DMS79 treated with DMSO at 0.1 percent for 48 hours (cell line): ENCODE data around the gene KRT6A.
"Not testable (repeated sequence)": the region's sequence is repeated elsewhere in the genome, so short reads cannot be mapped to it uniquely, and the experiment has no call there.

Source experiments
- DNase-seq: peaks from one replicate; lab custom pipeline; 2025; lab: John Stamatoyannopoulos, UW

KRT6A gene

DNA sequence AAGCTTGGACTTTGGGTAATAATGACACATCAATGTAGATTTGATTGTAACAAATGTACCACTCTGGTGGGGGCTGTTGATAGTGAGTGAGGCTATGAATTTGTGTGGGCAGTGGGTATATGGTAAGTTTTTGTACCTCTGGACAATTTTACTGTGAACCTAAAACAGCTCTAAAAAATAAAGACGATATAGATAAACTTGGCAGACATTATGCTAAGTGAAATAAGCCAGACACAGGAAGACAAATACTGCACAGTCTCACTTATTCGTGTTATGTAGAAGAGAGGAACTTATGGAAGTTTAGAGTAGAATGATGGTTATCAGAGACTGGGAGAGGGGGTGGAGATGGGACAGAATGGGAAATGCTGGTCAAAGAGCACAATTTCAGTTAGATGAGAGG lies 28.2 kb downstream of the KRT6A start:
- no peak for DNase-seq

DNA sequence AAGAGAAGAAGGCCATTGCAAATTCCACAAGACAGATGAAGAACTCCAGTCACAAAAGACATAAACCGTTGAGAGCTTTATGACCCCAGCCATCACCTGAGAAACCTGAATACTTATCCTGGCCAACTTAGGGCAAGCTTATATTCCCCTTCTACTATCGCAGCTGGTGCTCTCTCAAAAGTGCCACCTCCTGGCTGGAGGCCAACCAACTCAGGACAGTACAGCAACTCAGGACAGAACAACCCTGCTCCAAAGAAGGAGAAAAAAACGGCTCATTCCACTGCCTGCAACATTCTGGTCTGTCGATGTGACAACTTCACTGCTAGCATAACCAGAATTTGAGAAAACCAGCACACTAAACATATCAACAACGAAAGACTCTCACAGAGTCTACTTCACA lies 31.4 kb downstream of the KRT6A start:
- DNase-seq: no peak

DNA sequence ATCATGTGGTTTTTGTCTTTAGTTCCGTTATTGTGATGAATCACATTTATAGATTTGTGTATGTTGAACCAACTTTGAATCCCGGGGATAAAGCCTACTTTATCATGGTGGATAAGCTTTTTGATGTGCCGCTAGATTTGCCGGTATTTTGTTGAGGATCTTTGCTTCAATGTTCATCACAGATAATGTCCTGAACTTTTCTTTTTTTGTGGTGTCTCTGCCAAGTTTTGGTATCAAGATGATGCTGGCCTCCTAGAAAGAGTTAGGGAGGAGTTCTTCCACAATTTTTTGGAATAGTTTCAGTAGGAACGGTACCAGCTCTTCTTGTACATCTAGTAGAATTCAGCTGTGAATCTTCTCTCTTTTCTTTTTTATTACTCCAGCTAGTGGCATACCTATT lies 34.2 kb downstream of the KRT6A start:
- no peak for DNase-seq

DNA sequence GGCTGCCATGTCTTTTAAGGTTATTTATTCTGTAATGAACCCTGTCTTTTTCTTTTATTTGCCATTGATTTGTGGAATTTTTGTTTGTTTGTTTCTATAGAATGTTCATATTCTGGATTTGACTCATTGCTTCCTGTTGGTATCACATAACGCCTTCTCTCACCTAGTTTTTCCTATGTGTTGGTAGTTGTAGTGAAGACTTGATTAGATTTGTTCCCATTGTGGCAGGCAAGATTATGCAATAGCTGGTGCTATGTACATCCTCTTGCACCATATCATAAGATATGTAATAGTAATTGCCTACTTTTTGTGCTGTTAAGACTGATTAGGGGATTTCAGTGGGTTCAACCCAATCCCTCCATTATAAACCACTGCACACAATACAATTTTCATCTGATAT lies 37.2 kb downstream of the KRT6A start:
- no peak for DNase-seq

DNA sequence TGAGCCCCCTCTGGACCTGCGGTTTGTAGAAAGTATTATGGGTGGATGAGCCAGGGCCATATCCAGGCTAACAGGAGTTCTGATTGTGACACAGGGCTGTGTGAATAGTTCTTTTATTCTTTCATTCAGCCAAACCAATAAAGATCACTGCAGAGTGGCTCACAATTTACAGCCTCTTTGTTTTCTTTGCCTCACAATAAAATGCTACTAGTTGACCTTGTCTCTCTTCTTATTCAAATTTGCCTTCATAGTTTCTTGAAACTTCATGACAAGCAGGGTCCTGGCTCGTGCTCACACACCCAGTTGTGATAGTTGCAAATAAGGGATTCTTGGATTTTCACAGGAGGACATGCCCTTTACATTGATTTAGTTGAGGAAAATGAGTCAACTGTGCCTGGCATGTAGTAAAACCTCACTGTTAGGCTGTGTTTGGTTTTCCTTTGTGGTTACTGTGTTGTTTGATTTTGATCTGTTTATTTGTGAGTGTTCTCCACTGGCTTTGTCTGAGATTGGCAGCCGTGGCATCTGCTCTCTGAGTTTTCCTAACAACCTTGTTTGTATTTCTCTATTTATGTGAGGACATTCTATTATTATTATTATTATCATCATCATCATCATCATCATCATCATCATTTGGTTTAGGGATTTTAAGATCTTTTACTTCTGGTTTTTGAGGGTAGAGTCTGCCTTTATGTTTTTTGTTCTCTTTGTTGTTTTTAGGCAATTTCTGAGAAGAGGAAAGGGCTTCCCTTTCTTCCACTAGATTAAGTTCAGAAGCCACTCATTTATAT lies 38.5 kb downstream of the KRT6A start:
- no peak for DNase-seq

DNA sequence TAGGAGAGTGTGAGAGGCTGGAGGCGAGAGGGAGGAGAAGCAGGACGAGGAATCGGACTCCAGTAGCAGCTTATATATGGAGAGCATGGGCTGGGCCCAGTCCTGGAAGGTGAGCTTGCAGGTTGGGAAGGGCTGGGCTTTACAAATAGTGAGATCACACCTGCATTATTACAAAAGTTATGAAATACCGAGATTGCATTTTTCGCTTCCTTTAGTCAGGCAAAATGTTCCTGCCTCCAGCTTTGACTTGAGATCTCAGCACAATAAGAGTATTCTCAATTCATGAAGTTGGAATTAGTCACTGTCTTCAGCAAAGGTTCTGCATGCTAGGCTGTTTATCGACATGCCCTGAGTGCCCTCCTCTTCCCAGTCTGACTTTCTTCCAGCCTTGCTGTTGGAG lies 41.0 kb downstream of the KRT6A start, which contains the start of gene KRT6B:
KRT6B (minus strand) TSS at position 46 of the 400 bp plus-strand sequence. CDS start 68 bp downstream, outside the sequence.
- DNase-seq: no peak

DNA sequence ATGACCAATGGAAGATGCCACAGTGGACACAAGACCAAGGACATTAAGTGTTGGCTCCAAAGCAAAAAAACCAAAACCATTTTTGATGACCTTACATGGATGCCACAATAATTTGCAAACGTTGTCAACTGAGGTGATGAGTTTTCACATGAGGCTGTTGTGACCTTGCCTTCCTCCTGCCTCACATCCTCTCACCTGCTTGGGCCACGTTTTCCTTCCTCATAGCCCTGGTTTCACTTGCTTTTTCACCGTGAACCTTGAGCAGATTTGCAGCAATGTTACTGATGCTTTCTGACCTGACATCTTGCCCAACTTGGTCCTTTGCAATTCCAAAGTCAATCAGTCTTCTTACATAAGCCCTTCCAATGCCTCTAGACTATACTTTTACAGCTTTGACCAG lies 44.8 kb downstream of the KRT6A start:
- DNase-seq: no peak

DNA sequence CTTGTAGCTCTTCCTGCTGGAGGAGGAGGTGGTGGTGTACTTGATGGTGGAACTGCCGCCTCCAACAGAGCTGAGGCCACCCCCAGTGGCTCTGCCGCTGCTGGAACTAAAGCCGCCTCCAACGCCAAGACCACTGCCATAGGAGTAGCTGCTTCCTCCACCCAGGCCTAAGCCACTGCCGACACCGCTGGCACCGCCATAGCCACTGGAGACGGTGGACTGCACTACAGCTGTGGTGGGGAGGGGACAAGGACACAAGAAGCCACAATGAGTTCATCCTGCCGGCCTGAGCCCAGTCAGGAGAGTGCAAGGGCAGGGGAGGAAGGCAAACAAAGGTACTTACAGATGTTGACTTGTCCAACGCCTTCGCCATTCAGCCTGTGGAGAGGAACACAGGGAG lies 45.9 kb downstream of the KRT6A start:
- not testable (repeated sequence) for DNase-seq

DNA sequence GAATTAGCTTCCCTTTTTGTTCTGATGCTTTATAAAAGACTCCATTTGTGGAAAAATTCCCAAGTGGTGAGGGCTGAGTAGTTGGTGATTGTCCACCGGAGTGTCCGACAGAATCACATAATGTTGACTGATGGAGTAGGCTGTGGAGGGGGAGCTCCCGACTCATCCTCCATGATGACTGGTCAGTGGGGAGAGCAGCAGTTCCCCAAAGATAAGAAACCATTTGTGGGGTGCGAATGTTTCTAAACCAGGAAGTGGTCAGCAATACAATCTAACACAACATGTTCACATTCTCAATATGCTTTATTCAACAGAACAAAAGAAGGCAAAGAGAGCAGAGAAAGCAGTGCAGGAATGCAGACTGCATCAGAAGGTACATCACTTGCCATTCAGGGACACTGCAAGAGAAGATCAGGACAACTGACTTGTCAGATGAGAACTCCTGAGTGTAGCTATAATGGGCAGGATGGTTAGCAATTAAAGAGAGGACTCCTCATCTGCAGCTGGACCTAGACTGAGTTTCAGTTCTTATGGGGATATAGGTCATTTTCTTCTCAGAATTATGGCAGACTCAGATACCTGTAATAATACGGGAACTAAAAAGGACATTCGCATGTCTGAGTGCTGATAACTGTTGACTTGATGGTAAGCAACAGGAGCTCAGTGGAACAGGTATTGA lies 46.6 kb downstream of the KRT6A start:
- DNase-seq: no peak

DNA sequence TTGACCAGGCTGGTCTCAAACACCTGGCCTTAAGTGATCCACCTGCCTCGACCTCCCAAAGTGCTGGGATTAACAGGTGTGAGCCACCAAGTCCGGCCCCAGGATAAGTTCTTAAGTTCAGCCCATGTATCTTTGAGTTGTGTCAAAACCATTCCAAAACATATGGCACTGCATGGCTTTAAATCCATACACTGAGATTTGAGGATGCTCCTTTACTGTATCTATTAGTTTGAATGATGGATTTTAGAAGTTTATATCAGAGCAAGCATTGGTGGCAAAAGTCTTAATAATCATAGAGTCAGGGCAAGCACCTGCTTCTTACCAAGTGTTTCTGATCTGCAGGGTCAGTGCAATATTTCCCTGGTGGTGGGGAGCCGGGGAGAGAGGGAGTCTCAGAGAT lies 47.2 kb downstream of the KRT6A start:
- no peak for DNase-seq

DNA sequence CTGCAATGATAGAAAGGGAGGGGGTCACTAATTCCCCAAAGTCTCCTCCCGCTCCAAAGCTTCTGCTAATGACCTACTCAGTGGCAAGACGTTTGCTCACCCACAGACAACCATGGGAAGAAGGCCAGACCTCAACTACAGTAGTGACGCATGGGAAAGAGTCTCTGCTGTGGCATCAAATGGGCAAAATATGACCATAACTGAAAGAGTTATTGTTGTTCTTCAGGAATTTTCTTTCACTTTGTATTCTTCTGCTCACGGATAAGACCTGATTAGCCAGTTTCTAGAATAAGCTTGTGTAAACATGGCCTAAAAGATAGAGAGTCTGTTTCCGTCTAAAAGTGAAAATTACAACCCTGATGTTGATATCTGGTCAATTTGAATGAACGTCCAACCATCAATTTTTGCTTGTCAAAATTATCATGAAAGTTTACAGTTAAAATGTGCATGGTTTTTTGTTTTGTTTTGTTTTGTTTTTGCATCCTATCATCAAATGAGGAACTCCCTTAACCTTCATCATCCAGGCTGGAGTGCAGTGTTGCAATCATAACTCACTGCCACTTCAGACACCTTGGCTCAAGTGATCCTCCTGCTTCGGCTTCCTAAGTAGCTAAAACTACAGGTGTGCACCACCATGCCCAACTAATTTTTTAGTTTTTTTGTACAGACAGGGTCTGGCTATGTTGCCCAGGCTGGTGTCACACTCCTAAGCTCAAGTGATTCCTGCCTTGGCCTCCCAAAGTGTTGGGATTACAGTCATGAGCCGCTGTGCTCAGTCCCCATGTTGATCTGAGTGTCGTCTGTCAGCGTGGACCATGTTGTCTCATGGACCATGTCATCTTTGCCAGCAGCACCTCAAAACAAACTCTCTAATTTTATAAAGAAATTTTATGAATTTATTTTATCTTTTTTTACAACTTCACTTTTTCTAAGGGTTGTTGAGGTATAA lies 48.1 kb downstream of the KRT6A start:
- no peak for DNase-seq

DNA sequence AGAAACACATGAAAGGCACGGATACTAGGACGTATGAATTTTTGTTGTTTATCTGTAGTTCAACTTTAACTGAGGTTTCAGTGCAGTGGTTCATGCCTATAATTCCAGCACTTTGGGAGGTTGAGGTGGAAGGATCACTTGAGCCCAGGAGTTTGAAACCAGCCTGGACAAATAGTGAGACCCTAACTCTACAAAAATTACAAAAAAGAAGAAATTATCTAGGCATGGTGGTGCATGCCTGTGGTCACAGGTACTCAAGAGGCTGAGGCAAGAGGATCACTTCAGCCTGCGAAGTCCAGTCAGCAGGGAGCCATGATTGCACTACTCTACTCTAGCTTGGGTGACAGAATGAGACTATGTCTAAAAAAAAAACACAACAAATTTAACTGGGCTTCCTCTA lies 49.1 kb downstream of the KRT6A start:
- no peak for DNase-seq

DNA sequence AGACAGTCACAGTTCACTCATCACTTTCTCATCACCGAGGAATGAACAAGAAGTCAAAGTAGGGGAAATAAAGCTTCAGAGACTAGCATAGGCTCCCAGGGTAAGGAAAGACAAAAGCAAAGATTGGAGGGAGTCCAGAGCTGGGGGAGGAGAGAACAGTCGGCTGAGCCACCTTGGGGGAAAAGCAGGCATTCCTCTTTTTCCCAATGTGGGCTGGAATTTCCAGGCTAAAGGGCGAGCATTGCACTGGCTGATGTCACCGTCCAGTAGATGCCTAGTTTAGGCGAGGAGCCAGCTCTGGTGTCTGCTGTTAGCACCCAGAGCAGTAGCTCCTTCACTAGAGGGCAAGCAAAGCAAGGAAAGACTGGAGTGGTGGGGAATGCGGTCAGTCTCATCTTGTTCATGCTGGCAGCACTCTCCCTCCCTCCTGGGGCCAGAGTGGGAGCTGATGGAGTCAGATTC lies 50.4 kb downstream of the KRT6A start:
- DNase-seq: no peak

DNA sequence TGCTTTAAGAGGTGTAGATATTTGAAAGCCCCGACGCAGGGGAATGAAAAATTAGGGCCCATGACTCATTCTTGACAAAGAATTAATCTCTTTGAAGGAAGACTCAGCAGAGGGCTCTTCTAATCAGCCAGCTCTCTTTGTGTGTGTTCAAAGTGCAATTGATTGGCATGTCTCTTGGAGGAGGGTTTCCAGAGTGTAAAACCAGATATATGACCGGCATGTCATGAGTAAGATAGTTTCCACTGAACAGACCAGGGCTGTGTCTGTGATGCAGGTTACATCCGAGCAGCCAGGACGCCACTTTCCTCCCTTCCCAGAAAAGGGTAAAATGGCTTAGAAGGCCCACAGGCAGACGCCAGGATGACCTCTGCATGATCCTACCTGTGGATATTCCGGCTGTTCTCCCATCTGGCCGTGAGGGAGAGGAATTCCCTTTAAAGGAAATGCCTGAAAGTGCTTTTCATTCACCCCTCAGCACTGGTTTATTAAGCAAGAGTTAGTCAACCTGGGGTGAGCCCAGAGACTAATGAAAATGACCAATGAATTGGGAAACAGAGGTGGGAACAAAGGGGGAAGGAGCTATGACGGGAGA lies 51.6 kb downstream of the KRT6A start:
- DNase-seq: no peak

DNA sequence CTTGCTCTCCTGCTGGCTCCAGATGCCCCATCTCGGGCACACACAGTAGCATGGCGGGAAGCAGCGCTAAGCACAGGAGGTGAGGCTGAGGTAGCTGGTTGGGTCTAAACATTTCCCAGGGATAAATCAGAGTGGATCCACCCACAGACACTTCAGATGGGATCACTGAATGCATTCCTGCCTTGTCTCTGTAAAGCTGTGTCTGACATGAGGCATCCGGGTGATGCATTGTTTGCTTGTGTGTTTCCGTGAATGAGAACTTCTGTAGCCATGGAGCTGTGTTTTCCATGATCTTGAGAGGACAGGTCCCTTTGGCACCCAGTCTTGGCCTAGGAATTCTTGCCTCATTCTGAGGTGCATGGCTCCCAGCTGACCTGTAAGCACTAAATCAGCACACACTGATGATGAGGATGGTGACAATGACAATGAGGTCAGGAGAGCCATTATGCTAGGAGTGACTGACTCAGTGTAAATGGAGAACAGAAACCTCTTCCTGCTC lies 52.2 kb downstream of the KRT6A start:
- no peak for DNase-seq

DNA sequence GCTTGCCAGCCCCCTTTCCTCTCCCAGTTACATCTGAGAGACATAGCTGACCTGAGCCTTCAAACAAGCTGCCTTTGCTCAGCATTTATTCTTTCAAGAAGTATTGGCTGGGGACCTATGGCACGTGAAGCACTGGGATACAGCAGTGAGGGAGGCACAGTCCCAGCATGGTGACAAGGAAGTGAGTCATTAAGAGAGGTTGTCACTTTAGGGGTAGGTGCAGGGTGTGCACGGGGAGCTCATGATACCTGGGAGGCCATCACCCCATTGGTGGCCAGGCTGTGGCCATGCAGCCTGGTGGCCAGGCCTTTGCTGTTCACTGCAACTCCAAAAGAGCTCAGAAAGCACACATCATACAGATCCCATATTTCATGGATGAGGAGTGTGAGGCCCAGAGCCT lies 53.2 kb downstream of the KRT6A start:
- no peak for DNase-seq

DNA sequence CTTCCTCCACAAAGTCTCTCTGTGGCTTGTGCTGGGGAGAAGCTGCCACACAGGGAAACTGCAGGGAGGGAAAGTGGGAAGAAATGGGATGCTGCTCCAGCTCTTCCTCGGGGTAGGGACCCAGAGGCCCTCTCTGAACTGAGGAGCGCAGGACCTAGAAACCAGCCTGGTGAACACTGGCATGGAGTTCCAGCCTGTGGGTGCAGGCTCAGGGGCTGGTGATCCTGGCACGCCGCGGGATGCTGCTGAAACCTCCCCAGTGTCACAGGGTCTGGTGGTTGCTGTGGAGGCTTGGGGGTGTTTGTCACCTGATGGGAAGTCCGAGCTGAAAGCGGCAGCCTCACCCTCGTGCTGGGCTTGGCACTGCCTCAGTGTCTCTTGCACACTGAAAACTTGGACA lies 53.6 kb downstream of the KRT6A start:
- no peak for DNase-seq

DNA sequence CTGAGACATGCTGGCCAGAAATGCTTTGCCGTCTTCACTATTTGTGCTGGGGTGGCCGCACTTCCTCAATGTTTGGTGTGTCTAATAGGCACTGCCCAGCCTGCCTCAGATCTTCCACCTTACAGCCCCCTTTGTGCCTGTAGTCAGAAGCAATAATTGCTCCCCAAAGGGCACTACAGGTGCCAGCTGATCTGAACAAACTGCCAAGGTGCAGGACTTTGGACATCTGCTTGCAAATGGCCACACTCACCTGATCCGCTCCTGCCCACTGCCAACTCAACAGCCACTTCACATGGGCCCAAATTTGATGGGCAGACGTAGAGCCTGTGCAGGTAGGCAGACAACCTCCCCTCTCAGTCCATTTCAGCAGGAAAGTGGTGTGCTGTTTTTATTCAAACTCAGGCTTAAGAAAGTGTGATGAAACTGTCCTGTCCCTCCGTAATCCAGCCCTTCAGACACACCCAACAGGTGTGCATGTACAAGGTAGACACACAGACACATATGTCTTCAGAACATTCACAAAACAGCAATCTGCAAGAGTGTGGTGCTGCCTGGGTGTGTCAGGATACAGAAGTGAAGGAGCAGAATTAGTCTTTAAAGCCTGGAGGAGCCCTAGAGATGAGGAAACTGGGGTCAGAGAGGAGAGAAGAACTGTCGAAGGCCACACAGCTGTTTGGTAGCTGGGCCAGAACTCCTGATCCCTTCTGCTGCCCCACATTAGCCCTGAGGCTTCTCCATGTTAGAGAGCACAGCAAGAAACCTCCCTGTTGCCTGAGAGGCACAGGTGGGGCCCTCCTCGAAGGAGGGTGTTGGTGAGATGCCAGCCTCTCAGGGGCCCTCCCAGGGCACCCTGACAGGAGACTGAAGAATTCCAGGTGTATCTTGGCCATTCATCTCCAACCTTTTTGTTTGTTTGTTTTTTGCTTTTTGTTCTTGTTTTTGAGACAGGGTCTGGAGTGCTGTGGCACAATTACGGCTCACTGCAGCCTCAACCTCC lies 54.5 kb downstream of the KRT6A start:
- no peak for DNase-seq

DNA sequence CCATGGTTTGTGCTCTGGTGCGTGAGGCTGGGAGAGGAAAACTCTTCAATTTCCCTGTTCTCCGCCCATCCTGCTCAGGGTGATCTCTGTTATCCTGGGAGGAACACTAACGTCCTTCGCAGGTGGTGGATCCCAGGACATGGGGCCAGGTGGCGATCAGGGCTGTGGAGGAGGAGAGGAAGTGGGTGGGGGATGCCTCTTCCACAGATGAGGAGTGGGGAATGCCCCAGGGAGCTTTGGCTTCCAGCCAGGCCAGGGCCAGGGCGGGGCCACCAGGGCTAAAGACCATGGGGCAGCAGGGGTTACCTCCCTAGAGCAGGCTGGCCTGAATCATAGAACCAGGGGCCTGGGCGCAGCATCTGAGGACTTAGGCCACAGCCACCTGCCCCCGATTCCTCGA lies 55.5 kb downstream of the KRT6A start:
- no peak for DNase-seq
